ENCODE data around the gene BCL2L13.
"Not testable (repeated sequence)": the region's sequence is repeated elsewhere in the genome, so short reads cannot be mapped to it uniquely, and the experiment has no call there.

Gene BCL2L13

DNA sequence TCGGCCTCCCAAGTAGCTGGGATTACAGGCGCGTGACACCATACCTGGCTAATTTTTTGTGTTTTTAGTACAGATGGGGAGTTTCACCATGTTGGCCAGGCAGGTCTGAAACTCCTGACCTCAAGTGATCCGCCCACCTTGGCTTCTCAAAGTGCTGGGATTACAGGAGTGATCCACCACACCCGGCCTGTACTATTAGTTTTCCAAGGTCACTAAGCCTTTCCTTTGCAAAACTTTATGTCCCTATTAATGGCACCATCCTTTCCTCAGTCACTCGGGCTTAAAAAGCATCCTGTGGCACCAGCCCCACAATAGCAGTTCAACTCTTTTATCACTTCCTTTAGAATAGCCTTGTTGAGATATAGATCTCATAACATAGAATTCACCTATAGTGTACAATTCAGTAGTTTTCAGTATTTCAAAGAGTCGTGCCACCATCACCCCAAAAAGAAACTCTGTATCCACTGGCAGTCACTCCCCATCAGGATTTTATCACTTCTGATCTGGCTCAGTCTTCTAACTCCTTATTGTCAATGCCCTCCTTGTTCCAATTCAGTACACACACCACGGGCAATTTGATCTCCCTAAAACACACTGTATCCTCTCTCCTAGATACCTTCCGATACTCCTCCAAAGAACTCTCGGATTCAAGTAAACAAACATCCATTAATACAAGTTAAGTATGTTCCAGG, 921 bp upstream of the BCL2L13 start:
- DNase-seq (ENCODE audit: low read depth), result no peak

DNA sequence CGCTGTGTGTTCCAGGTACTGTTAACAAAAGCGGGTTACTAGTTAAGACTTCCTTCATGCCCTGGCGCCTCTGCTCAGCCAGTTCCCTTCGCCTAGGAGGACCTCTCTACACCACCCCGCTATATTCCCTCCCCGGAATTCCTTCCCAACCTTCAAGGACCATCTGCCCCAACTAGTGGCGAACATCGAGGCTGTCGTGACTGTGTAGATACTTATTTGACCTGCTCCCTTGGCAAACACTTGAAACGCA, 450 bp upstream of the BCL2L13 start:
- DNase-seq (ENCODE audit: low read depth), result no peak

DNA sequence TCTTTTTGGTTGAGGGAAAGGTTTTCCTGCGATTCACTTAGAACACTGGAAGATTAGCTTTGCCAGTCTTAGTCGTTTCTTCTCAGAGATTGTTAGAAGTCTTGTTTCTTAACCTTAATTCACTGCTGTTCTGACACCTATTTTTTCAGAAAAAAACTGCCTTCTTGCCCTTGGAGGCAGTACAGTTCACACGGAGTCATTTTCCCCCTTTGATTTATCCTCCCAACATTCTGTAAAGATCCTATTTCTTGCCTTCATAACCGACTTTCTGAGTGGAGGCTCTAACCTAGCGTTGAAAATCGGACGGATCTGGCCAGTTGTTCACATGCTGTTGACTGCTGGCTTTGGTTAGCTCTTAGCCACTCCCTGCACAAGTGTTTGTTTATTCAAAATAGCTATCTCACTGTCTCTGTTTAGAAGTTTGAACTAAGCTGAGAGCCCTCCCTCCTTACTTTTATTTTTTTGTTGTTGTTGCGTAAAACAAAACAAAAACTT, 737 bp downstream of the BCL2L13 start:
- DNase-seq (ENCODE audit: low read depth), result no peak

DNA sequence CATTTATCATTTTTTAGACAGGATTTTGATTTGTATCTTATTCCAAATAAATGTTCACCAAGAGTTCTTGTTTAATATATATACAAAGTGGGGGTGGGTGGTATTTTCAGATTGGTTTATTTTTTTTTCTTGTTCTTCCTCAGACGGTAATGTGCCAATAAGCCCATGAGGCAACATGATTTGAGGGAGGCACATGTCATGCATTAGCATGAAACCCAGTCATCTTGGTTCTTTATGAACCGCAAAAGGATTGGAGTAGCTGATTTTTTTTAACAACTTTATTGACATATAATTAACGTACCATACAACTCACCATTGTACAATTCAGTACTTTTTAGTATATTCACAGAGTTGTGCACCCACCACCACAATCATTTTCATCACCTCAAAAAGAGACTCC, 2.7 kb downstream of the BCL2L13 start:
- DNase-seq (ENCODE audit: low read depth), result no peak

DNA sequence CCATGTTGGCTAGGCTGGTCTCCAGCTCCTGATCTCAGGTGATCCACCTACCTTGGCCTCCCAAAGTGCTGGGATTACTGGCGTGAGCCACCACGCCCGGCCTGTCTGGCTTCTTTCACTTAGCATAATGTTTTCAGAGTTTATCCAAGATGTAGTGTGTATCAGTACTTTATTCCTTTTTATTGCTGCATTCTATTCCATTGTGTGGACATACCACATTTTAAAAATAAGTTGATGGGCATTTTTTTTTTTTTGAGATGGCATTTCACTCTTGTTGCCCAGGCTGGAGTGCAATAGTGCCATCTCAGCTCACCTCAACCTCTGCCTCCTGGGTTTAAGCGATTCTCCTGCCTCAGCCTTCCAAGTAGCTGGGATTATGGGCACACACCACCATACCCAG, 3.8 kb downstream of the BCL2L13 start:
- not testable (repeated sequence) for DNase-seq (ENCODE audit: low read depth)

DNA sequence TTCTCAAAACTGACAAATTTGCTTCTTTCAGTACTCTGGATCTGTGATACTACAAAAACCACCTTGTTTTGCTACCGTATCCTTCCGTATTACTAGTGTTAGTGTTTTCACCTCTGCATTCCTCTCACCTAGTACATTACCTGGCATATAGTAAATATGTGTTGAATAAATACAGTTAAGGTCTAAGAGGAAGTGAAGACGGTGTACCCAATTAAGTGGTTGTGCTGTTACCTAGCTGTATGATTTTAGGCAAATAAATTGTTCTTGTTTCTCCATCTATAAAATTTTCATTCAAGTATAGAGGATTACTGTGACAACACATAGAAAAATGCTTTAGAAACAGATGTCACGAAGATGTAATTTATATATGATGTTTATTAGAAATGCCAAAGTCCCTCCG, 8.9 kb downstream of the BCL2L13 start:
- no peak for DNase-seq (ENCODE audit: low read depth)

DNA sequence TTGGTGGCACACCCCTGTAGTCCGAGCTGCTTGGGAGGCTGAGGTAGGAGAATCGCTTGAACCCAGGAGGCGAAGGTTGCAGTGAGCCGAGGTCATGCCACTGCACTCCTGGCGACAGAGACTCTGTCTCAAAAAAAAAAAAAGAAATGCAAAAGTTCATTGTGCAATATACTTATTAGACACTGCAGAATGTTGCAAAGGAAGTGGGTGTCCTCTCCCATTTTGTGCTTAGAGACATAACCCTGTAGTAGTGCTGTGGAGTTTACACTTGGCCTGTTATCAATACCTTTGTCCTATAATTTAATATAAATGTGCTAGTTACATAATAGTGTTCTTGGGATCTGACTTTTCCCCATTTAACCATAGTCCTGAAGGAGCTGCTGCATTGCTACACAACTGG, 9.4 kb downstream of the BCL2L13 start:
- DNase-seq (ENCODE audit: low read depth), result no peak

DNA sequence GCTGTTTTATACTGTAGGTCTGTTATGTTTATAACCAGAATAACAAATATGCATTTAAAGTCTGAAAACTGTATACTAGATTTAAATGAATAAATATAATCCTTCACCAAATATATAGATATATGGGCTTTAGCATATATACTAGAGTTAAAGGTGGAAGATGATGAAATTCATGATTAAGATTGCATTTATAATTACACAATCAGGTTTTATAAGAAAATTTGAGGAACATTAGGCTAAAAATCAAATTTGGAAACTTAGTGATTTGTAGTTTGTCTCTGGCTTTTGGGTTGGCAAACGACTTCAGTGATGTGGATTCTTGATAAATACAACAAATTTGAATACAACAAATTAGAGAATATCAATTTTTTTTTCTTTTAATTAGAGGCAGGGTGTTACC, 10.0 kb downstream of the BCL2L13 start:
- DNase-seq (ENCODE audit: low read depth), result no peak

DNA sequence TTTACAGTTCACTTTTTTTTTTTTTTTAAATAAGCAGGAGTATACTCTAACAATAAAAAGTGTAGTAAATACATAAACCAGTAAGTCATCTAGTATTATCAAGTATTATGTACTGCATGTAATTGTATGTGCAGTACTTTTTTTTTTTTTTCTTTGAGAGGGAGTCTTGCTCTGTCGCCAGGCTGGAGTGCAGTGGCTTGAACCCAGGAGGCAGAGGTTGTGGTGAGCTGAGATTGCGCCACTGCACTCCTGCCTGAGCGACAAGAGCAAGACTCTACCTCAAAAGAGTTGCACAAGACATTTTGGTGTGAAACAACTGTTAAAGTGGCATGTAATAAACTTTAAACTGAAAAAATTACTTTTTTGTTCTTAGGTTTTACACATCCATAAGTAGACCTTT, 16.7 kb downstream of the BCL2L13 start:
- no peak for DNase-seq (ENCODE audit: low read depth)

DNA sequence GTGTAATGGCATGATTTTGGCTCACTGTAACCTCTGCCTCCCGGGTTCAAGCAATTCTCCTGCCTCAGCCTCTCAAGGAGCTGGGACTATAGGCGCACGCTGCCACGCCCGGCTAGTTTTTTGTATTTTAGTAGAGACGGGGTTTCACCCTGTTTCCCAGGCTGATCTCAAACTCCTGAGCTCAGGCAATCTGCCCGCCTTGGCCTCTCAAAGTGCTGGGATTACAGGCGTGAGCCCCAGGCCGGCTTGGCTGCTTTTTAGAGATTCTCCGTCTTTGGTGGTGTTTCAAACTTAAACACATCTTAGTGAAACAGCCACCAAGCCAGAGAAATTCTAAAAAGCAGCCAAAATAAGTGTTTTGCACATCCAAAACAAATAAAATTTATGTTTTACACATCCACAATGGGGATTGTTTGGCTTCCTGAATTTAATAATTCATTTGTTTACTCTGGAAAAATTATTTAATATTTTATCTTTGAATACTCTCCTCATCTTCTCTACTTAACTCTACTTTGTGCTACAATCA, 18.4 kb downstream of the BCL2L13 start:
- no peak for DNase-seq (ENCODE audit: low read depth)

DNA sequence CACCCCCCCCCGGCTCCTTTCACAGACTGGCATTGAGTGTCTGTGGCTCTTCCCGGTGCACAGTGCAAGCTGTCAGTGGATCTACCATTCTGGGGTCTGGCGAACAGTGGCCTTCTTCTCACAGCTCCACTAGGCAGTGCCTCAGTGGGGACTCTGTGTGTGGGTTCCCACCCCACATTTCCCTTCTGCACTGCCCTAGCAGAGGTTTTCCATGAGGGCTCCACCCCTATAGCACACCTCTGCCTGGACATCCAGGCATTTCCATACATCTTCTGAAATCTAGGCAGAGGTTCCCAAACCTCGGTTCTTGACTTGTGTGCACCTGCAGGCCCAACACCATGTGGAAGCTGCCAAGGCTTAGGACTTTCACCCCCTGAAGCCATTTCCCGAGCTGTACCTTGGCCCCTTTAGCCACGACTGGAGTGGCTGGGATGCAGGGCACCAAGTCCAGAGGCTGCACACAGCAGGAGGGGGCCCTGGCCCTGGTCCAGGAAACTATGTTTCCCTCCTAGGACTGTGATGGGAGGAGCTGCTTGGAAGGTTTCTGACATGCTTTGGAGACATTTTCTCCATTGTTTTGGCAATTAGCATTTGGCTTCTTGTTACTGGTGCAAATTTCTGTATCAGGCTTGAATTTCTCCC, 26.0 kb downstream of the BCL2L13 start:
- DNase-seq (ENCODE audit: low read depth), result no peak

DNA sequence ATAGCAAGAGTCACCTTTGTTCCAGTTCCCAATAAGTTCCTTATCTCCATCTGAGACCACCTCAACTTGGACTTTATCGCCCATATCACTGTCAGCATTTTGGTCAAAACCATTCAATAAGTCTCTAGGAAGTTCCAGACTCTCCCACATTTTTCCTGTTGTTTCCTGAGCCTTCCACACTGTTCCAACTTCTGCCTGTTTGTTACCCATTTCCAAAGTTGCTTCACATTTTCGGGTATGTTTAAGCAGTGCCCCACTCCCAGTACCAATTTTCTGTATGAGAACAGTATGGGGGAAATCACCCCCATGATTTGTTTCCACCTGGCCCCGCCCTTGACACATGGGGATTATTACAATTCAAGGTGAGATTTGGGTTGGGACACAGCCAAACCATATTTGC, 26.7 kb downstream of the BCL2L13 start:
- DNase-seq (ENCODE audit: low read depth), result no peak

DNA sequence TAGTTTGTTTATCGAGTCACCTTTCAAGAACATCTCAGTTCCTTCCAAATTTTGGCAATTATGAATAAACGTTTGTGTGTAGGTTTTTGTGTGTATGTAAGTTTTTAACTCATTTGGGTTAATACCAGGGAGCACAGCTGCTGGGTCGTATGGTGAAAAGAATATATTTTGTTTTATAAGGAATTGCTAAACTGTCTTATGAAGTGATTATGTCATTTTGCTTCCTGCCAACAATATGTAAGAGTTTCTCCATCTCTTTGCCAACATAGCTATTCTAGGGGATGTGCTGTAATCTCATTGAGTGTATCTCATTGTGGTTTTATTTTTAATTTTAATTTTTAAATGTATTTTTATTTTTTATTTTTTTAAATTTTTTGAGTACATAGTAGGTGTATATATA, 27.3 kb downstream of the BCL2L13 start:
- no peak for DNase-seq (ENCODE audit: low read depth)

DNA sequence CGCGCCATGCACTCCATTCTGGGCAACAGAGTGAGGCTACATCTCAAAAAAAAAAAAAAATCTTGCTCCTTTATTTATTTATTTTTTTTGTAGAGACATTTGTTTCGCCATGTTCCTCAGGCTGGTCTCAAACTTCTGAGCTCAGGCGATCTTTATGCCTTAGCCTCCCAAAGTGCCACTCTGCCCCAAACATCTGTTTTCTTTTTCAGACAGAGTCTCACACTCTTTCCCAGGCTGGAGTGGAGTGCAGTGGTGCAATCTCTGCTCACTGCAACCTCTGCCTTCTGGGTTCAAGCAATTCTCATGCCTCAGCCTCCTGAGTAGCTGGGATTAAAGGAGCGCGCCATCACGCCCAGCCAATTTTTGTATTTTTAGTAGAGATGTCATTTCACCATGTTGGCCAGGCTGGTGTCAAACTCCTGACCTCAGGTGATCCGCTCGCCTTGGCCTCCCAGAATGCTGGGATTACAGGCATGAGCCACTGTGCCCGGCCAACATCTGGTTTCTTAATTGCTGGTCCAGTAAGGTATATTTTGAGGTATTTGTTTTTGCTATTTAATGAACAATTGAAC, 33.0 kb downstream of the BCL2L13 start:
- not testable (repeated sequence) for DNase-seq (ENCODE audit: low read depth)

DNA sequence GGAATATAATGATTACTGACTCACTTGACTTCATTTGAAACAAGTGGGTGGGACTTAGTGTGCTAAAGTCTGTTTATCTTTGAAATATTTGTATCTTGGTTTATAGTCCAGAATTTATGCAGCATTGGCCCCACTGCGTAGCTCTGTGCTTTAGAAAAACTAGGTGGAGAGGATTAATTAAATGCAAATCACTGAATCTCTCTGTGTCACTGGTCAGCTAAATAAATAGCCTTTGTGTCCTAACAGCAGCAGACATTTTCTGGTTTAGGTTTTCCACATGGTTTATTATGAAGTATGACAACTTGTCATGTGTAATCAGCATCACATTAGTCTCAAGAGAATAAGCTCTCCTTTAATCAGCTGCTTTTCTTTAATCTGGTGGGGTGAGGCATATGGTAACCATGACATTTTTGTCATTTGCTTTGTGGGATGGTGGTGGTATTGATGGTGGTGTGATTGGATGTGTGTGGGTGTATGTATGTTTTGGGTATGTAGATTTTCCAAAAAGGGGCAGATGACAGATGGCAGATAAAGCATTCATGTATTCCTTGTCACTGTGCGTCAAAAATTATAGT, 33.9 kb downstream of the BCL2L13 start:
- no peak for DNase-seq (ENCODE audit: low read depth)

DNA sequence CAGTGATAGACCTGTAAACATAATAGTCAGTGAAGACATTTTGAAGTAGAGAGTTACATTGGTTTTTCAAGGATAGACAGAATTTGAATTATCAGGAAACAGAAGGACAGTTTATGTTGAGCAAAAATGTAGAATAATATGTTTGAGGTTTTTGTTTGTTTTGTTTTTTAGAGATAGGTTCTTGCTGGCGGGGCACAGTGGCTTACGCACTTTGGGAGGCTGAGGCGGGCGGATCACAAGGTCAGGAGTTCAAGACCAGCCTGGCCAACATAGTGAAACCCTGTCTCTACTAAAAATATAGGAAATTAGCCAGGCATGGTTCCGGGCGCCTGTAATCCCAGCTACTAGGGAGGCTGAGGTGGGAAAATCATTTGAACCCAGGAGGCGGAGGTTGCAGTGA, 35.6 kb downstream of the BCL2L13 start:
- DNase-seq (ENCODE audit: low read depth), result no peak

DNA sequence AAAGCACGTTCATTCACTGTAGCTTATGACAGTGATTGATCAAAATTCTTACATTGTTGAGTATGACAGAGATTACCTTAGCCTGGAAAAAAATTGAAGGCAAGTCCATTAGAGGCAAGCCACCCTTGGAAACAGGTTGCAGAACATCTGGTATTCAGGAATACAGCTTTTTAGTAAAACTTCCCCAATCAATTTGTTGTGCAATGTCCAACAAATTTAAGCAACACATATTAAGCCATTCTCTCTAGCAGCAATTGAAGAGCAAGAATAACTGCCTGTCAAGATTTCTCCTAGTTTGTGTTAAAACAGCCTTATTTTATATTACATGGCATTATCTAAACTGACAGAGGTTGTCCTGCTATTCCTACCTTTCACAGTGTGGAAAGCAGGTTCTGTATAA, 37.0 kb downstream of the BCL2L13 start:
- DNase-seq (ENCODE audit: low read depth), result no peak

DNA sequence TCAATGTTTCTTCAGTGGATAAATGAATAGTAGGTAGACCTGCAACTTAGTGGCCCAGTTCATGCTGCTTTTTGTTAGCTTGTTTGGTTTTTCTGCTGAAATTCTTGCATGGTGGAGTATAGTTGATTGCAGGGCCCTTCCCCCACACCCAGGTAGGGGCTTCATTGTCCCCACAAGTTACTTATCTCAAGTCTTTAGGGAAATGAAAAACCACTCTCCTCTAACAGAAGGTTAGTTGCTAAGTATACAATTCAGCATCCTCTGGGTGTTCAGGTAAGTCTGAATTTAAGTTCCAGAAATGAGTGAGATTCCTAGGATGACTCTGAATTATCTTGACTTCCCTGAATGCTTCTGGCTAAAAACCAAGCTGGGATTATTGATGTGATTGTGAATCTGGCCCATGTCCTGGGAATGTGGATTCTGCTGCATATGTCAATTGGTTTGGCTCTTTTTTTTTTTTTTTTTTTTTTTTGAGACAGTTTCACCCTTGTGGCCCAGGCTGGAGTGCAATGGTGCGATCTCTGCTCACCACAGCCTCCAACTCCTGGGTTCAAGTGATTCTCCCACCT, 40.3 kb downstream of the BCL2L13 start:
- no peak for DNase-seq (ENCODE audit: low read depth)

DNA sequence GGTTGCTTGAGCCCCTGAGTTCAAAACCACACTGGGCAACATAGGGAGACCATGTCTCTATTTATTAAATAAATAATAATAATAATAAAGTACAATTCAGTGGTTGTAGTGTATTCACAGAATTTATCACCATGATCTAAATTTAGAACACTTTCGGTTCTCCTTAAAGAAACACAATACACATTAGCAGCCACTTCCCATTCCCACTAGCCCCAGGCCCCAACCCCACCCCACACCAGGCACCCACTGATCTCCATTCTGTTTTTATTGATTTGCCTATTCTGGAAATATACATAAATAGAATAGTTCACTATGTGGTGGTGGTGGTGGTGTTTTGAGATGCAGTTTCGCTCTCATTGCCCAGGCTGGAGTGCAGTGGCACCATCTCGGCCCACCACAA, 45.7 kb downstream of the BCL2L13 start:
- DNase-seq (ENCODE audit: low read depth), result no peak

DNA sequence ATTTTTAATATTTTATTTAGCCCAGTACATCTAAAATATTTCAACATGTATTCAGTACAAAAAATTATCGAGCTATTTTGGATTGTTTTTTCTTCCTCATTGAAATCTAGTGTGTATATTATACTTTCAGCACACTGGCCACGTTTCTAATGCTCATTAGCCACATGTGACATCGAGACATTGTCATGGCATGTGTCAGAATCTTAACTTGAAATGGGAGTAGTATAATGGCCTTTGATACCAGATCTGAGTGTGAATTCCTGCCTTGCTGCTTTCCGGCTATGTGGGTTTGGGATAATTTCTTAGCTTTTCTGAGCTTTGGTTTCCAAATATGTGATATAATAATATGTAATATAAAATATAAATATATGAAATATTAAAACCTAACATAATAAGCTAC, 54.3 kb downstream of the BCL2L13 start:
- no peak for DNase-seq (ENCODE audit: low read depth)

DNA sequence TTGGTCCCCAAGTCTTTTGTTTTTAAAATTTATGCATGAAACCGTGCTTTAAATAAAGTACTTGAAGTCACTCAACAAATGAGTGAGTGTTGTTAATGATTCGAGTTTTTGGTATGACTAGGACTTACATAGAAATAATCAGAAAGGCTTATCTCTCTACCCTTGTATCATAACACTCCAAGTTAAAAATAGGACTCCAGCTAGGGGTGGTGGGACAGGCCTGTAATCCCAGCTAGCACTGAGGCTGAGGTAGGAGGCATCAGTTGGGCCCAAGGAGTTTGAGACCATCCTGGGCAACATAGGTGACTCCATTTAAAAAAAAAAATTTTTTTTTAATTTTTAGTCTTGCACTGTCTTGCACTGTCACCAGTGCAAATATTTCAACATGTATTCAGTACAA, 55.6 kb downstream of the BCL2L13 start:
- DNase-seq (ENCODE audit: low read depth), result no peak

DNA sequence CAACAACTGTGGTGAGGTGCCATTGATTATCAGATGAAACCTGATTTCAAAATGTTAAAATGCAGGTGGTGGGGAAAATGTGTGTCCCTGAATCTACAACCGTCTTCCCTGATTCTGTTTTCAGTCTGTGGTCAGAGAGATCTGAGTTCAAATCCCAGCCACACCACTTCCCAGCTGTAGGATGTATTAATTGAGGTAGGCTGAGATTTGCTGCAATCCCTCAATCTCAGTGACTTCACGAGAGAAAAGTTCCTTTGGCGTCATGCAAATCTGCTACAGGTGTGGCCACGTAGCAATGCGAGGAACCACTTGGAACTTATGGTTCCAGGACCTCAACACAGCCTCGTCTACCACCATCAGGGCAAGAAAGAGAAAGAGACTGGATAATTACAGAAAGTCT, 56.2 kb downstream of the BCL2L13 start:
- no peak for DNase-seq (ENCODE audit: low read depth)

DNA sequence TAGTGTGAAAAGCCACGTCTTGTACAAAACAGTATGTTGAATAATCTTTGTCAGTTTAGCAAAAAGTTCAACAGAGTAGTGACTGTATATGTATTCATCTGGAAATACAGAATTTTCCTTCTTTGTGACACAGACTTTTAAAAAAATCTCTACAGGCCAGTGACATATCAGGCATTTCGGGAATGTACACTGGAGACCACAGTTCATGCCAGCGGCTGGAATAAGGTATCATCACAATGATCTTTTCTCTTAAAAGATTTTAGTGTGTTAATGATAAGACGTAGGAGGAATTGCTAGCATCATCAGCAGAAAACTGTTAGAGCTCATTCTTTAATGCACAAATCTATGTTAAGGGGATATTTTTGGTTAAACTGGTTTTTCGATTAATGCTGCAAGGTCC, 57.4 kb downstream of the BCL2L13 start:
- no peak for DNase-seq (ENCODE audit: low read depth)

All from activated T-cell treated with anti-CD3 and anti-CD28 coated beads for 1 hour (primary cell).